PFSK-1 (cell line): ENCODE data around the gene ZBTB16.

Experiments
- POLR2AphosphoS5 ChIP-seq: IDR thresholded peaks from 2 replicates; pipeline ENCODE4 v1.6.1; 2012; ENCODE audit warnings: low read depth, mild to moderate bottlenecking, control low read depth, low read length, moderate library complexity
- REST ChIP-seq, 2 experiments: IDR thresholded peaks; 2 replicates each; pipeline versions ENCODE4 v1.6.1 to v1.8.0; 2011 to 2012; ENCODE audit warnings: low read depth in 2 of 2, low read length in 2 of 2, control low read depth in 1 of 2, inconsistent platforms in 1 of 2, mild to moderate bottlenecking in 1 of 2, moderate library complexity in 1 of 2; ENCODE audit not compliant: insufficient read depth in 1 of 2
- SIN3A ChIP-seq: IDR thresholded peaks from 2 replicates; pipeline ENCODE4 v1.6.1; 2012; ENCODE audit warnings: mild to moderate bottlenecking, low read length, moderate library complexity, borderline replicate concordance; ENCODE audit not compliant: insufficient read depth
- TAF1 ChIP-seq: IDR thresholded peaks from 2 replicates; pipeline ENCODE4 v1.6.1; 2012; ENCODE audit warnings: low read length, control low read depth, borderline replicate concordance; ENCODE audit not compliant: insufficient read depth

GRCh38 chr11:114215871-114216795 is 156.6 kb downstream of the ZBTB16 start:
- TF ChIP-seq SIN3A: no peak
- TF ChIP-seq POLR2AphosphoS5: no peak
- no peak for TF ChIP-seq TAF1
- no peak for TF ChIP-seq REST (IDR thresholded peaks at IDR 0.05; ENCODE audit: insufficient read depth in 1 of 2, low read depth in 2 of 2, low read length in 2 of 2)
